T-helper 17 cell (primary cell): ENCODE measurements around the gene TRMT1. TPM values are rescaled to one million over a fixed set of nuclear protein-coding genes. Genes with fewer than 3 reads are reported as not detected.

Source experiments
- ATAC-seq: fragments of 150-1000 bp; cut with Tn5 transposase; 2 replicates; pipeline ENCODE4 v1.10.0; 2021; ENCODE audit warnings: mild to moderate bottlenecking, moderate library complexity
- DNase-seq, 3 donors: peaks; one replicate each; pipeline versions ENCODE4 v3.0.0 to v3.0.0-alpha.2; 2020 to 2021
- H3K9me3 ChIP-seq: one replicate; pipeline ENCODE4 v1.7.0; 2013; ENCODE audit warnings: low read length, mild to moderate bottlenecking; ENCODE audit not compliant: control insufficient read depth, poor library complexity, severe bottlenecking
- H3K27ac Mint-ChIP-seq: one replicate; pipeline ENCODE4 v1.8.0; 2022; ENCODE audit warnings: mild to moderate bottlenecking, moderate library complexity, mixed read lengths
- H3K27me3 Mint-ChIP-seq: one replicate; pipeline ENCODE4 v1.8.0; 2022; ENCODE audit warnings: mixed read lengths
- H3K36me3 Mint-ChIP-seq: one replicate; pipeline ENCODE4 v1.8.0; 2022; ENCODE audit warnings: low read depth, mixed read lengths
- H3K4me1 Mint-ChIP-seq: one replicate; pipeline ENCODE4 v1.8.0; 2022; ENCODE audit warnings: mild to moderate bottlenecking, mixed read lengths
- H3K4me3 Mint-ChIP-seq: one replicate; pipeline ENCODE4 v1.8.0; 2022; ENCODE audit warnings: mild to moderate bottlenecking, moderate library complexity, mixed read lengths
- total RNA-seq, 4 donors: library from RNA in 2 of 4; stranded (reverse) in 2 of 4; gene quantifications; one replicate each; pipeline ENCODE4 v1.2.3 and lab custom pipeline; 2022 to 2026

The TRMT1 gene
- total RNA-seq, 2 donors from 2014 or later: 60.3 to 72.3 TPM

DNA sequence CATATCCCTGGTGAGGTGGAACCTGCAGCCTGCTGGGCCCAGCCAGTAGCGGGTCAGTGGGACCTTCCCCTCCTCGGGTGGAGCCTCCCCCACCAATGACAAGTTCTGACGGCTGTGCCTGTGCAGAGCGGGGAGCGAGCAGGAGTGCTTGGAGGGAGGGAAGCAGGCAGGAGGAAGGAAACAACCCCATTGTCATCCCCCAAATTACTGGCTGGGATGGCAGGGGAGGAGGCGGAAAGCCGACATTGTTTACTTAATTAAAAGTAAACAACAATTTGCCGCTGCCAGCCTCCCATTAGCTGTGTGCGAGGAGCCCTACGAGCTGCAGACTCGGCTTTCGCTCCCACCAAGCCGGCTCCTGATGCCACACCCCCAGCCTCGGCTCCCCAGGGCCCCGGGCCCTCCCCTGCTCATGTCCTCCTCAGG lies 59.4 kb downstream of the TRMT1 start:
- no peak for DNase-seq
- Mint-ChIP-seq H3K36me3 (no peaks in the 10 kb centered on the region), H3K4me3 (no peak overlapping the region), H3K27me3 (peaks cover 25% of the 10 kb centered on the region), H3K4me1 (peaks cover 6% of the 10 kb centered on the region), H3K27ac (no peak overlapping the region)
- H3K9me3 ChIP-seq: no peaks in the 10 kb centered on the region
- ATAC-seq: no peak

GRCh38 chr19:13056052-13056660 lies 60.4 kb downstream of the TRMT1 start:
- Mint-ChIP-seq H3K27ac (no peak overlapping the region), H3K4me3 (no peak overlapping the region), H3K4me1 (peaks cover 8% of the 10 kb centered on the region), H3K27me3 (peaks cover 32% of the 10 kb centered on the region), H3K36me3 (peaks cover 2% of the 10 kb centered on the region)
- DNase-seq (no peak), ATAC-seq (no peak)
- H3K9me3 ChIP-seq: no peaks in the 10 kb centered on the region

GRCh38 chr19:13055213-13056051 lies 61.1 kb downstream of the TRMT1 start:
- H3K4me1 Mint-ChIP-seq: peaks cover 6% of the 10 kb centered on the region
- peaks cover 2% of the 10 kb centered on the region for H3K36me3 Mint-ChIP-seq
- no peak overlapping the region for H3K4me3 Mint-ChIP-seq
- H3K9me3 ChIP-seq: no peaks in the 10 kb centered on the region
- no peak overlapping the region for H3K27ac Mint-ChIP-seq
- ATAC-seq: no peak
- peaks cover 35% of the 10 kb centered on the region for H3K27me3 Mint-ChIP-seq
- no peak for DNase-seq

Other genes starting within 250 kb of the TRMT1 start
- gene DNASE2, start 235.3 kb downstream of the TRMT1 start, total RNA-seq: 10 to 100 TPM; 17.8 to 19.8 TPM
- not detected for gene KLF1, start 229.5 kb downstream of the TRMT1 start, total RNA-seq
- 10 to 100 TPM; 34.0 to 36.2 TPM for gene GCDH, start 225.6 kb downstream of the TRMT1 start, total RNA-seq
- gene SYCE2, start 197.4 kb downstream of the TRMT1 start, total RNA-seq: under 1 TPM; 0.52 to 0.86 TPM
- 10 to 100 TPM; 23.2 to 28.3 TPM for gene FARSA, start 183.0 kb downstream of the TRMT1 start, total RNA-seq
- 100 to 1,000 TPM; 418 to 472 TPM for gene CALR, start 178.1 kb downstream of the TRMT1 start, total RNA-seq
- 10 to 100 TPM; 74.1 to 82.1 TPM for gene RAD23A, start 170.9 kb downstream of the TRMT1 start, total RNA-seq
- 1 to 10 TPM; 6.9 to 8.3 TPM for gene GADD45GIP1, start 159.5 kb downstream of the TRMT1 start, total RNA-seq
- not detected for gene DAND5, start 147.2 kb downstream of the TRMT1 start, total RNA-seq
- gene NFIX, start 121.3 kb downstream of the TRMT1 start, total RNA-seq: under 1 TPM; 0.75 to 0.86 TPM
- gene LYL1, start 13.9 kb downstream of the TRMT1 start, total RNA-seq: 10 to 100 TPM in 1 of 2 donors, 1 to 10 TPM in 1; 6.9 to 17.9 TPM
- gene NACC1, start 1.5 kb upstream of the TRMT1 start, total RNA-seq: 10 to 100 TPM; 23.1 to 26.4 TPM
- gene STX10, start 33.6 kb upstream of the TRMT1 start, total RNA-seq: 10 to 100 TPM; 33.5 TPM
- 100 to 1,000 TPM; 376 to 523 TPM for gene IER2, start 33.7 kb upstream of the TRMT1 start, total RNA-seq